Muscle layer of colon (tissue), 2 donors: ENCODE measurements around the gene PITPNM1.
A peak's percentile ranks its signal among the peaks of the same experiment; 100 is the strongest.
"Not testable (repeated sequence)": the region's sequence is repeated elsewhere in the genome, so short reads cannot be mapped to it uniquely, and the experiment has no call there.

Source experiments
- H3K27ac ChIP-seq: one replicate; pipeline ENCODE4 v1.7.0; 2013; ENCODE audit warnings: low read depth, mild to moderate bottlenecking, low read length, moderate library complexity
- H3K27me3 ChIP-seq, 2 donors: one replicate each; pipeline ENCODE4 v1.7.0; 2013; ENCODE audit warnings: low read length in 2 of 2, mild to moderate bottlenecking in 2 of 2; ENCODE audit not compliant: insufficient read depth in 2 of 2, control insufficient read depth in 1 of 2
- H3K36me3 ChIP-seq: one replicate; pipeline ENCODE4 v1.7.0; 2013; ENCODE audit warnings: mild to moderate bottlenecking, low read length; ENCODE audit not compliant: insufficient read depth
- H3K4me1 ChIP-seq: one replicate; pipeline ENCODE4 v1.7.0; 2013; ENCODE audit warnings: mild to moderate bottlenecking, low read length; ENCODE audit not compliant: insufficient read depth
- H3K4me3 ChIP-seq, 2 donors: one replicate each; pipeline ENCODE4 v1.7.0; 2013; ENCODE audit warnings: low read length in 2 of 2, low read depth in 1 of 2, mild to moderate bottlenecking in 1 of 2, moderate library complexity in 1 of 2
- H3K9ac ChIP-seq: one replicate; pipeline ENCODE4 v1.7.0; 2013; ENCODE audit warnings: low read length
- H3K9me3 ChIP-seq: one replicate; pipeline ENCODE4 v1.7.0; 2013; ENCODE audit warnings: mild to moderate bottlenecking, low read length
- donor health status: abdominal sarcoma.
- donor health status: Adenocarcinoma of cecum.

PITPNM1 gene

GRCh38 chr11:67465530-67465929 is 39.6 kb downstream of the PITPNM1 start:
- peak overlapping the region; percentile 84 for H3K27ac ChIP-seq
- peak overlapping the region in 1 of 2 donors; percentile 74 for H3K4me3 ChIP-seq
- H3K9ac ChIP-seq, H3K27me3 ChIP-seq, H3K9me3 ChIP-seq, H3K36me3 ChIP-seq: not testable (repeated sequence)
- H3K4me1 ChIP-seq = peaks cover 33% of the 10 kb centered on the region

GRCh38 chr11:67465189-67465510 is 40.0 kb downstream of the PITPNM1 start:
- Histone ChIP-seq H3K36me3 (no peaks in the 10 kb centered on the region), H3K9ac (peak overlapping the region; percentile 80), H3K9me3 (no peaks in the 10 kb centered on the region), H3K4me3 (peak overlapping the region; percentile 38 to 74), H3K4me1 (peaks cover 33% of the 10 kb centered on the region), H3K27me3 (no peaks in the 10 kb centered on the region), H3K27ac (peak overlapping the region; percentile 84)

GRCh38 chr11:67464411-67465188 is 40.6 kb downstream of the PITPNM1 start:
- H3K9ac ChIP-seq = peak overlapping the region; percentile 80
- H3K27me3 ChIP-seq = no peaks in the 10 kb centered on the region
- H3K27ac ChIP-seq = peak overlapping the region; percentile 84
- H3K9me3 ChIP-seq = no peaks in the 10 kb centered on the region
- no peaks in the 10 kb centered on the region for H3K36me3 ChIP-seq
- H3K4me3 ChIP-seq = peak overlapping the region; percentile 38 to 74
- peaks cover 33% of the 10 kb centered on the region for H3K4me1 ChIP-seq

GRCh38 chr11:67463680-67464410 is 41.3 kb downstream of the PITPNM1 start:
- H3K9me3 ChIP-seq = no peaks in the 10 kb centered on the region
- H3K4me1 ChIP-seq = peaks cover 33% of the 10 kb centered on the region
- peak overlapping the region; percentile 34 to 74 for H3K4me3 ChIP-seq
- H3K27ac ChIP-seq = peak overlapping the region; percentile 84
- H3K9ac ChIP-seq = peak overlapping the region; percentile 76
- H3K36me3 ChIP-seq = no peaks in the 10 kb centered on the region
- H3K27me3 ChIP-seq = no peaks in the 10 kb centered on the region

- no peaks in the 10 kb centered on the region for H3K9me3 ChIP-seq
- no peaks in the 10 kb centered on the region for H3K36me3 ChIP-seq
- H3K27me3 ChIP-seq = no peaks in the 10 kb centered on the region
- no peak overlapping the region for H3K9ac ChIP-seq
- H3K27ac ChIP-seq = no peak overlapping the region
- no peak overlapping the region for H3K4me3 ChIP-seq
- H3K4me1 ChIP-seq = peaks cover 31% of the 10 kb centered on the region
Observed at GRCh38 chr11:67463186-67463585, 42.0 kb downstream of the PITPNM1 start.

GRCh38 chr11:67458266-67458665 is 46.9 kb downstream of the PITPNM1 start:
- Histone ChIP-seq H3K27me3 (no peaks in the 10 kb centered on the region), H3K4me3 (no peak overlapping the region), H3K36me3 (no peaks in the 10 kb centered on the region), H3K9me3 (no peaks in the 10 kb centered on the region), H3K4me1 (no peaks in the 10 kb centered on the region), H3K27ac (no peak overlapping the region), H3K9ac (no peak overlapping the region)

GRCh38 chr11:67457453-67457852 is 47.7 kb downstream of the PITPNM1 start:
- H3K9me3 ChIP-seq = no peaks in the 10 kb centered on the region
- H3K27ac ChIP-seq = no peak overlapping the region
- no peaks in the 10 kb centered on the region for H3K27me3 ChIP-seq
- no peaks in the 10 kb centered on the region for H3K36me3 ChIP-seq
- H3K9ac ChIP-seq = no peak overlapping the region
- no peaks in the 10 kb centered on the region for H3K4me1 ChIP-seq
- H3K4me3 ChIP-seq = no peak overlapping the region

- Histone ChIP-seq H3K27ac (no peak overlapping the region), H3K4me3 (no peak overlapping the region), H3K27me3 (no peaks in the 10 kb centered on the region), H3K4me1 (no peaks in the 10 kb centered on the region), H3K36me3 (no peaks in the 10 kb centered on the region), H3K9ac (no peak overlapping the region), H3K9me3 (no peaks in the 10 kb centered on the region)
Observed at GRCh38 chr11:67456068-67456705, 49.0 kb downstream of the PITPNM1 start.

- no peak within 1 kb of the TSS for H3K27ac ChIP-seq
- H3K36me3 ChIP-seq = no peaks in the 10 kb centered on the region
- H3K9me3 ChIP-seq = no peaks in the 10 kb centered on the region
Observed at GRCh38 chr11:67455054-67455453, 50.1 kb downstream of the PITPNM1 start, which contains the start of gene CABP4. Gene CABP4, plus strand, starts transcription at chr11:67455354. Its CDS starts 70 bp downstream, at chr11:67455424.

GRCh38 chr11:67453816-67454732 is 51.1 kb downstream of the PITPNM1 start:
- Histone ChIP-seq H3K9me3 (no peaks in the 10 kb centered on the region), H3K36me3 (no peaks in the 10 kb centered on the region), H3K27ac (no peak overlapping the region), H3K9ac (no peak overlapping the region), H3K4me3 (no peak overlapping the region), H3K4me1 (no peaks in the 10 kb centered on the region), H3K27me3 (no peaks in the 10 kb centered on the region)

More at GRCh38 chr11:67455054-67455453, 50.1 kb downstream of the PITPNM1 start, which contains the start of gene CABP4:
- Histone ChIP-seq H3K4me3 (no peak within 1 kb of the TSS), H3K4me1 (no peaks in the 10 kb centered on the region), H3K27me3 (no peaks in the 10 kb centered on the region), H3K9ac (no peak within 1 kb of the TSS)
